ENCODE measurements around the gene C2orf76.

Gene C2orf76

DNA sequence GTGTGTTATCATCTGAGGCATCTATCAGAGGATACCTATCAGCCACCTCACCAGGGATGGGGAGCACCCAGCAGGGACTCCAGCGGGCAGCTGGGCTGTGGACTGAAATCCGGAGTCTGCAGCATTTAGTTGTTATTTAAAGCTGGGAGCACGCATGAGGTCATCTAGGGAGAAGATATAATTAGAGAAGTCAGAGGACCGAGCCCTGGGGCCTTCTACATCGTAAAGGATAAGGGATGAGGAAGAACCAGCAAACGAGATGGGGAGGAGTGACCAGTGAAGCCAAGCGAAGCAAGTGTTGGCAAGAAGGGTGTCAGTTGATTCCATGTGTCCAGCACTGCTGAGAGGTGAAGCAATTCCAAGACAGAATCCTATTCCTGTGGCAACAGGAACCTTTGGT is 72.7 kb downstream of the C2orf76 start:
- H3K4me3 ChIP-seq (ENCODE audit: control insufficient read depth, low read depth, low read length): no peak overlapping the region
- no peak for TF ChIP-seq CTCF (IDR thresholded peaks at IDR 0.05; ENCODE audit: control insufficient read depth, insufficient read depth, low read depth, low read length, missing control alignments)
- DNase-seq (ENCODE audit: low read depth): no peak

DNA sequence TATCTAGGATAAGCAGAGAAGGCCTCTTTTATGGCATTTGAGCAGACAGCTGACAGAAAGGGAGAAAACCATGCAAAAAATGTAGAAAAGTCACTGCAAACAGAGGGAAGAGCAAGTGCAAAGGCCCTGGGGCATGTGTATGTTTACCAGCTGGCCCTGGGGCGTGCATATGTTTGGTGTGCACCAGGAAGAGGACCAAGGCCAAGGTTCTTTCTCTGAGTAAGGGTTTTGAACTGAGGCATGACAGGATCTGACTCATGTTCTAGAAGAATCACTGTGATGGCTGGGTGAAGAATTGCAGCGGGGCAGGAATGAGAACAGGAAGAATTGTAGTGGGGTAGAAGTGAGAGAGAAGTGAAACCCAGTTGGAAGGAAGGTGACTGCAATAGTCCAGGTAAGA is 73.4 kb downstream of the C2orf76 start:
- DNase-seq (ENCODE audit: low read depth): no peak
- no peak overlapping the region for H3K4me3 ChIP-seq (ENCODE audit: control insufficient read depth, low read depth, low read length)
- no peak for TF ChIP-seq CTCF (IDR thresholded peaks at IDR 0.05; ENCODE audit: control insufficient read depth, insufficient read depth, low read depth, low read length, missing control alignments)

DNA sequence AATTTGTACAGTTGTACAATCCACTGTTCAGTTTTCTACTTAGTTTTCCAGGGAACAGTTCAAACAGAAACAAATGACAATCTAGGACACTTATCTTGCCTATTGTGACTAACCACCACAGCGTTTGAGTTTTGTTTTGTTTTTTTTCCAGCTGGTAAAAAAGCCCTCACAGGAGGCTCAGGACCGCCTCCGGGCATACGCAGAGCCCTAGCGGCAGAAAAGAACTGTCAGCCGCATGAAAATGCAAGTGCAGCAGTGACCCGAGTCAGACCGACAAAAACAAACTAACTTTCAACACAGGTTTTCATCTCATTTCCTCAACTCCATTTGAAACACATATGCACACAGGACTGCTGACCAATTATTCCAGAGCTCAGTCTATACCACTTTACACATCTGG is 74.4 kb downstream of the C2orf76 start:
- DNase-seq (ENCODE audit: low read depth): no peak
- no peak overlapping the region for H3K4me3 ChIP-seq (ENCODE audit: control insufficient read depth, low read depth, low read length)
- TF ChIP-seq CTCF (IDR thresholded peaks at IDR 0.05; ENCODE audit: control insufficient read depth, insufficient read depth, low read depth, low read length, missing control alignments): peak; percentile 22

DNA sequence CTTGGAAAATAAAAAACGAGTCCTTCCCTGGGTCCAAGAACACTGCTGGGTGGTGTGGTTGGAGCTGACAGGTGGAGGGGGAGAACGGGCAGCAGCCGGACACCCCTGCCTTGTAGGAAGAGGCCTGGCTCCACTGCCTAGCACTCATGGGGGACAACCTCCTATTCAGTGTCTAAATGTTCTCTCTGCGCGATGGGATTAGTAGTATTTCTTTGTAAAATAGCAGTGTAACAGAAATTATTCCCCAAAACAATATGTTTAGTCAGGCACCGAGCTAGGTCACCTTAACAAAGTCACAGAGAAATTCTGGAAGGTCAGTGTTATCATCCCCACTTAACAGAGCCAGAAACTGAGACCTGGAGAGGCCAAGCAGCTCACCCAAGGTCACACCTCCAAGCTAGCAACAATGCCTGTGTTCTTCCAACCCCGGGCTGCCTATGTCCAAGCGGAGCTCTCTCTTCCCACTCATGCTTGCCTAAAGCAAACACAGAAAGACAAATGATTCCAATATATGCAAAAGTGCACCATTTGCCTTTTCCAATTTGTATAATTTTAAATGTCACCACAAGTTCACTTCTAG is 75.0 kb downstream of the C2orf76 start:
- no peak for DNase-seq (ENCODE audit: low read depth)
- no peak for TF ChIP-seq CTCF (IDR thresholded peaks at IDR 0.05; ENCODE audit: control insufficient read depth, insufficient read depth, low read depth, low read length, missing control alignments)
- H3K4me3 ChIP-seq (ENCODE audit: control insufficient read depth, low read depth, low read length): no peak overlapping the region

GRCh38 chr2:119290859-119291587 is 75.6 kb downstream of the C2orf76 start:
- no peak for DNase-seq (ENCODE audit: low read depth)
- H3K4me3 ChIP-seq (ENCODE audit: control insufficient read depth, low read depth, low read length): no peak overlapping the region
- peak; percentile 77 for TF ChIP-seq CTCF (IDR thresholded peaks at IDR 0.05; ENCODE audit: control insufficient read depth, insufficient read depth, low read depth, low read length, missing control alignments)

DNA sequence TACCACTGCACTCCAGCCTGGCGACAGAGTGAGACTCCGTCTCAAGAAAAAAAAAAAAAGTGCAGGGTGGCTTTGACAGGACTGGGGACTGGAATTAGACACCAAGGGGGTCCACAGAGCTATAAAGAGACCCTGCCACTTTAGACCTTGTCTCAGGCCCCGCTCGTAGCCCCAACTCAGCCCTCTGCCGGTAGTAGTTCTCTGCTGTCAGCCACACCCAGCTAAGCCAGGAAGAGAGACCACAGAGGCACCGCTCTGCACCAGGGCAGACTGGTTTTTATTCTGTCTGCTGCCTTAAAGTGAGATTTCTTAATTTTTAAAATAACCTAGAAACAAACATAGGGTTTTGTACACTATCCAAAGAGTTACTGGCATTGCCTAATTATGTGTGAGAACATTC is 77.0 kb downstream of the C2orf76 start:
- no peak for TF ChIP-seq CTCF (IDR thresholded peaks at IDR 0.05; ENCODE audit: control insufficient read depth, insufficient read depth, low read depth, low read length, missing control alignments)
- H3K4me3 ChIP-seq (ENCODE audit: control insufficient read depth, low read depth, low read length): no peak overlapping the region
- no peak for DNase-seq (ENCODE audit: low read depth)

All from AG09309 (cell line).